ENCODE results near the gene SLC26A1. TPM values are rescaled to one million over a fixed set of nuclear protein-coding genes. Genes with fewer than 3 reads are reported as not detected.

The SLC26A1 gene
- polyA plus RNA-seq, 1 donor (not counting 4 experiments of a cell fraction or from before 2014, with no cell fraction given) = not detected

- Histone ChIP-seq H2AFZ (ENCODE audit: control insufficient read depth, low read length) (no peak overlapping the region), H3K4me2 (ENCODE audit: control insufficient read depth, extremely low read depth, insufficient read depth, low read depth, low read length) (no peak overlapping the region), H3K9me1 (ENCODE audit: control insufficient read depth, extremely low read depth, insufficient read depth, low read length) (no peaks in the 10 kb centered on the region), H3K4me1 (ENCODE audit: control insufficient read depth, extremely low read depth, insufficient read depth, low read length) (peaks cover 30% of the 10 kb centered on the region), H3K79me2 (ENCODE audit: control insufficient read depth, insufficient read depth, low read length) (no peaks in the 10 kb centered on the region), H3K36me3 (ENCODE audit: control insufficient read depth in 2 of 2, extremely low read depth in 1 of 2, insufficient read depth in 2 of 2, low read length in 2 of 2) (no peaks in the 10 kb centered on the region), H3K27ac (ENCODE audit: control insufficient read depth, insufficient read depth, low read length) (no peak overlapping the region), H3K27me3 (ENCODE audit: control insufficient read depth, extremely low read depth, insufficient read depth, low read length) (peaks cover 7% of the 10 kb centered on the region), H3K9ac (ENCODE audit: control insufficient read depth, extremely low read depth, insufficient read depth, low read length) (no peak overlapping the region), H4K20me1 (ENCODE audit: control insufficient read depth, extremely low read depth, insufficient read depth, low read length) (no peaks in the 10 kb centered on the region), H3K9me3 (ENCODE audit: control insufficient read depth, low read depth, low read length) (no peaks in the 10 kb centered on the region), H3K4me3 (ENCODE audit: control insufficient read depth in 2 of 3, extremely low read depth in 1 of 3, insufficient read depth in 2 of 3, low read depth in 1 of 3, low read length in 3 of 3) (no peak overlapping the region)
- no peak for DNase-seq (ENCODE audit: low read depth, low spot score)
- dilution Hi-C loops (cut with MboI; ENCODE audit: extremely low pct_ligation_motif_present, low sequenced_read_pairs) = no loop called here
- no peak for TF ChIP-seq CTCF (optimal IDR thresholded peaks at IDR 0.05 in 1 of 3, IDR thresholded peaks at IDR 0.05 in 1 of 3, conservative IDR thresholded peaks at IDR 0.05 in 1 of 3; ENCODE audit: extremely low read depth in 1 of 3, insufficient read depth in 2 of 3, low read length in 3 of 3)
- TF ChIP-seq EZH2 (IDR thresholded peaks at IDR 0.05; ENCODE audit: low read length) = no peak
- FAIRE-seq = no peak
These were observed 45.8 kb upstream of the SLC26A1 start for GRCh38 chr4:1038948-1039492.

- no peaks in the 10 kb centered on the region for H4K20me1 ChIP-seq (ENCODE audit: control insufficient read depth, extremely low read depth, insufficient read depth, low read length)
- no peak for FAIRE-seq
- dilution Hi-C loops (cut with MboI; ENCODE audit: extremely low pct_ligation_motif_present, low sequenced_read_pairs) = no loop called here
- no peak overlapping the region for H3K9ac ChIP-seq (ENCODE audit: control insufficient read depth, extremely low read depth, insufficient read depth, low read length)
- H3K4me3 ChIP-seq (ENCODE audit: control insufficient read depth in 2 of 3, extremely low read depth in 1 of 3, insufficient read depth in 2 of 3, low read depth in 1 of 3, low read length in 3 of 3) = no peak overlapping the region
- H3K9me3 ChIP-seq (ENCODE audit: control insufficient read depth, low read depth, low read length) = no peaks in the 10 kb centered on the region
- no peak for DNase-seq (ENCODE audit: low read depth, low spot score)
- TF ChIP-seq CTCF (optimal IDR thresholded peaks at IDR 0.05 in 1 of 3, IDR thresholded peaks at IDR 0.05 in 1 of 3, conservative IDR thresholded peaks at IDR 0.05 in 1 of 3; ENCODE audit: extremely low read depth in 1 of 3, insufficient read depth in 2 of 3, low read length in 3 of 3) (no peak), EZH2 (IDR thresholded peaks at IDR 0.05; ENCODE audit: low read length) (no peak)
- peaks cover 24% of the 10 kb centered on the region for H3K27me3 ChIP-seq (ENCODE audit: control insufficient read depth, extremely low read depth, insufficient read depth, low read length)
- H3K27ac ChIP-seq (ENCODE audit: control insufficient read depth, insufficient read depth, low read length) = no peak overlapping the region
- no peak overlapping the region for H2AFZ ChIP-seq (ENCODE audit: control insufficient read depth, low read length)
- H3K36me3 ChIP-seq (ENCODE audit: control insufficient read depth in 2 of 2, extremely low read depth in 1 of 2, insufficient read depth in 2 of 2, low read length in 2 of 2) = no peaks in the 10 kb centered on the region
- peaks cover 20% of the 10 kb centered on the region for H3K4me1 ChIP-seq (ENCODE audit: control insufficient read depth, extremely low read depth, insufficient read depth, low read length)
- no peaks in the 10 kb centered on the region for H3K79me2 ChIP-seq (ENCODE audit: control insufficient read depth, insufficient read depth, low read length)
- no peak overlapping the region for H3K4me2 ChIP-seq (ENCODE audit: control insufficient read depth, extremely low read depth, insufficient read depth, low read depth, low read length)
- no peaks in the 10 kb centered on the region for H3K9me1 ChIP-seq (ENCODE audit: control insufficient read depth, extremely low read depth, insufficient read depth, low read length)
These were observed 44.0 kb upstream of the SLC26A1 start for GRCh38 chr4:1036976-1037810.
